ENCODE results near the gene CCDC51. TPM values are rescaled to one million over a fixed set of nuclear protein-coding genes. Genes with fewer than 3 reads are reported as not detected.

Gene CCDC51
- total and polyA plus RNA-seq, 2 of the 13 experiments (the other 11 are each of a cell fraction or from before 2014, with no cell fraction given) = 18.1 to 29.4 TPM

- H3K36me3 ChIP-seq (replicated peaks in 1 of 2; ENCODE audit: control insufficient read depth in 1 of 2, insufficient read depth in 2 of 2, low read length in 2 of 2) = peaks cover 6 to 26% of the 10 kb centered on the region in 2 experiments
These were observed 24.8 kb upstream of the CCDC51 start for GRCh38 chr3:48464713-48465221.

GRCh38 chr3:48463703-48464102 lies 23.8 kb upstream of the CCDC51 start:
- Histone ChIP-seq H2AFZ (ENCODE audit: low read length) (no peak overlapping the region), H3K9me3 (ENCODE audit: low read length) (no peaks in the 10 kb centered on the region), H3K27ac (ENCODE audit: extremely low read length, insufficient read depth, low read length) (no peak overlapping the region), H3K79me2 (ENCODE audit: insufficient read depth, low read length) (no peaks in the 10 kb centered on the region), H3K9ac (ENCODE audit: insufficient read depth, low read depth, low read length) (no peak overlapping the region), H3K4me3 (replicated peaks in 1 of 3; ENCODE audit: insufficient read depth in 1 of 3, low read depth in 2 of 3, low read length in 3 of 3) (no peak overlapping the region), H3K4me2 (ENCODE audit: low read depth, low read length) (no peak overlapping the region), H4K20me1 (ENCODE audit: insufficient read depth, low read length) (no peaks in the 10 kb centered on the region), H3K36me3 (replicated peaks in 1 of 2; ENCODE audit: control insufficient read depth in 1 of 2, insufficient read depth in 2 of 2, low read length in 2 of 2) (peaks cover 8 to 31% of the 10 kb centered on the region in 2 experiments), H3K4me1 (ENCODE audit: insufficient read depth, low read length) (peaks cover 30% of the 10 kb centered on the region), H3K27me3 (ENCODE audit: control insufficient read depth in 1 of 2, insufficient read depth in 2 of 2, low read length in 2 of 2) (no peaks in the 10 kb centered on the region)
- in situ Hi-C loops (cut with HindIII; ENCODE audit: extremely low pct_ligation_motif_present, low pct_unique_long_range_greater_than_20kb) (no loop called here), intact Hi-C loops (cut with micrococcal nuclease; ENCODE audit: unreplicated experiment) (no loop called here)
- ChIA-PET CTCF (ENCODE audit: low intra/inter-chr PET ratio, low total read pairs) (no interaction called here), POLR2A (interaction anchor here (1.2 to 3.8 kb wide), 2 partner anchors 10 to 85 kb away, joined by 4 to 17 read pairs; no protein-coding TSS in a partner anchor)
- WGBS (ENCODE audit: low lambda C conversion rate) = 87% methylated on average over 5 of the region's 9 CpGs
- no peak for DNase-seq (ENCODE audit: low spot score)
- no TSS peak for BruUV-seq (replicated peaks)
- ATAC-seq = no peak
- FAIRE-seq = no peak
- no peak for TF ChIP-seq ZHX2 (IDR thresholded peaks at IDR 0.05; ENCODE audit: low read depth)
- no peak for TF ChIP-seq ZHX2 (CRISPR knock-in tag; IDR thresholded peaks at IDR 0.05; ENCODE audit: borderline replicate concordance)
- TF ChIP-seq SIN3A (IDR thresholded peaks at IDR 0.05; ENCODE audit: borderline replicate concordance, low read depth, low read length) = no peak
- no peak for TF ChIP-seq MIXL1 (CRISPR knock-in tag; IDR thresholded peaks at IDR 0.05)
- TF ChIP-seq RBM39 (IDR thresholded peaks at IDR 0.05; ENCODE audit: low read depth, low read length, poor library complexity, severe bottlenecking) = no peak

More at GRCh38 chr3:48464713-48465221, 24.8 kb upstream of the CCDC51 start:
- no peak overlapping the region for H2AFZ ChIP-seq (ENCODE audit: low read length)
- no peaks in the 10 kb centered on the region for H3K27me3 ChIP-seq (ENCODE audit: control insufficient read depth in 1 of 2, insufficient read depth in 2 of 2, low read length in 2 of 2)
- CTCF ChIA-PET (ENCODE audit: low intra/inter-chr PET ratio, low total read pairs) = interaction anchor here (1.3 to 1.8 kb wide), 3 partner anchors 18 to 84 kb away, joined by 3 to 39 read pairs (median 17); partner anchors contain the start of gene ATRIP
- DNase-seq (ENCODE audit: low spot score) (no peak), FAIRE-seq (no peak), ATAC-seq (no peak)
- H3K4me3 ChIP-seq (replicated peaks in 1 of 3; ENCODE audit: insufficient read depth in 1 of 3, low read depth in 2 of 3, low read length in 3 of 3) = no peak overlapping the region
- H3K4me1 ChIP-seq (ENCODE audit: insufficient read depth, low read length) = peaks cover 41% of the 10 kb centered on the region
- in situ Hi-C loops (cut with HindIII; ENCODE audit: extremely low pct_ligation_motif_present, low pct_unique_long_range_greater_than_20kb) = loop anchor here (5.0 kb wide), 2 partner anchors 38 to 93 kb away; partner anchors contain the start of genes PFKFB4 and SHISA5
- intact Hi-C loops (cut with micrococcal nuclease; ENCODE audit: unreplicated experiment) = loop anchor here (1.0 kb wide), 2 partner anchors 43 to 84 kb away; no protein-coding TSS in a partner anchor
- 100% methylated on average over 2 of the region's 17 CpGs for WGBS (ENCODE audit: low lambda C conversion rate)
- no peaks in the 10 kb centered on the region for H3K79me2 ChIP-seq (ENCODE audit: insufficient read depth, low read length)
- peak overlapping the region; percentile 85 for H3K27ac ChIP-seq (ENCODE audit: extremely low read length, insufficient read depth, low read length)
- no peak overlapping the region for H3K4me2 ChIP-seq (ENCODE audit: low read depth, low read length)
- H4K20me1 ChIP-seq (ENCODE audit: insufficient read depth, low read length) = no peaks in the 10 kb centered on the region
- no TSS peak for BruUV-seq (replicated peaks)
- H3K9ac ChIP-seq (ENCODE audit: insufficient read depth, low read depth, low read length) = no peak overlapping the region
- TF ChIP-seq ZNF292 (CRISPR knock-in tag; IDR thresholded peaks at IDR 0.05; ENCODE audit: borderline replicate concordance, low read depth) (no peak), ZFP91 (CRISPR knock-in tag; IDR thresholded peaks at IDR 0.05; ENCODE audit: borderline replicate concordance) (0 out of 2 replicates have a peak, but pooled peaks have one; percentile 15), AGO2 (optimal IDR thresholded peaks at IDR 0.05; ENCODE audit: low read depth, low read length) (peak; percentile 62), ZNF720 (CRISPR knock-in tag; IDR thresholded peaks at IDR 0.05) (no peak)
- no peaks in the 10 kb centered on the region for H3K9me3 ChIP-seq (ENCODE audit: low read length)
- POLR2A ChIA-PET = interaction anchor here (3.8 kb wide), 1 partner anchor 9 kb away, joined by 17 read pairs; no protein-coding TSS in a partner anchor

All from HepG2 (cell line).